Spleen (tissue), 7 donors: Measurements from ENCODE around the gene MIEF1.

Experiments used
- POLR2A ChIP-seq, 3 donors: fragments of 450-650 bp; IDR thresholded peaks; one replicate each; pipeline ENCODE4 v1.5.1; 2017; ENCODE audit warnings: antibody characterized with exemption in 3 of 3, mild to moderate bottlenecking in 1 of 3
- TF ChIP-seq, protein P1 (sequence below), 11 experiments: fragments of 200-600 bp in 7 of 11; fragments of 450-650 bp in 4 of 11; sonication (generic) in 4 of 11; IDR thresholded peaks in 8 of 11; conservative IDR thresholded peaks in 3 of 11; 1 replicate in 7 of 11; 2 replicates in 4 of 11; pipeline versions ENCODE4 v1.4.0 to v1.8.0; 2016 to 2021; ENCODE audit warnings: antibody characterized with exemption in 11 of 11, inconsistent platforms in 4 of 11, mild to moderate bottlenecking in 1 of 11
- donor health status: DM: no; HTN: no; CAD: no; lungs with moderate emphysema.
- donor health status: DM: no; HTN: no; CAD: no.
- donor health status: DM: no; HTN: no; CAD: no.

DNA sequence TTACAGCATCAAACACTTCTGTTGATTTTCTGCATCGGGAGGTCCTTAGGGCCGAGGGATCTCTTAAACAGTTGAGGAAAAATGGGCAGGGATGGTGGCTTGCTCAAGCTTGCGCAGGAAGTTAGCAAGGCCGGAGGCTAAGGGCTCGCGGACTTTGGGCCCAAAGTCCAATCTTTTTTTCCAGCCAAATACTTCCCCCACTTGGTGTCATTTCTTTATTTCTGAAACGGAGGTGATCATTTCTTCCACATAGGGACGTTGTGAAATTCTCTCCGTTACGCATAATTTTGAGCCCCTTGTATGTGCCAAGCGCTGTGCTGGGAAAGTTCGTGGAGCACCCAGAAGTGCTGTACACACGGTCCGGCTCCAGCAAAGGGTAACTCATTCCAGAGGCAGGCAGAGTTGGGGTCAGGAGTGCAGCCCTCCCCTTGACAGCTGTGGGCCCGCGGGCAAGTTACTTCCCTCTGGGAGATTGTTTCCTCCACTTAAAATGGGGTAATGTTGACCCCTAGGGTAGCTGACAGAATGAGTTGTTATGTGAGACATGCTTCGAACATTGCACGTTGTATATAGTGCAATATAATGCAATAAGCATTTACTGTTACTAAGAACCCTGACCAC, 809 bp downstream of the MIEF1 start:
- TF ChIP-seq POLR2A (IDR thresholded peaks at IDR 0.05) = no peak
- TF ChIP-seq, protein P1, sequence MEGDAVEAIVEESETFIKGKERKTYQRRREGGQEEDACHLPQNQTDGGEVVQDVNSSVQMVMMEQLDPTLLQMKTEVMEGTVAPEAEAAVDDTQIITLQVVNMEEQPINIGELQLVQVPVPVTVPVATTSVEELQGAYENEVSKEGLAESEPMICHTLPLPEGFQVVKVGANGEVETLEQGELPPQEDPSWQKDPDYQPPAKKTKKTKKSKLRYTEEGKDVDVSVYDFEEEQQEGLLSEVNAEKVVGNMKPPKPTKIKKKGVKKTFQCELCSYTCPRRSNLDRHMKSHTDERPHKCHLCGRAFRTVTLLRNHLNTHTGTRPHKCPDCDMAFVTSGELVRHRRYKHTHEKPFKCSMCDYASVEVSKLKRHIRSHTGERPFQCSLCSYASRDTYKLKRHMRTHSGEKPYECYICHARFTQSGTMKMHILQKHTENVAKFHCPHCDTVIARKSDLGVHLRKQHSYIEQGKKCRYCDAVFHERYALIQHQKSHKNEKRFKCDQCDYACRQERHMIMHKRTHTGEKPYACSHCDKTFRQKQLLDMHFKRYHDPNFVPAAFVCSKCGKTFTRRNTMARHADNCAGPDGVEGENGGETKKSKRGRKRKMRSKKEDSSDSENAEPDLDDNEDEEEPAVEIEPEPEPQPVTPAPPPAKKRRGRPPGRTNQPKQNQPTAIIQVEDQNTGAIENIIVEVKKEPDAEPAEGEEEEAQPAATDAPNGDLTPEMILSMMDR (IDR thresholded peaks at IDR 0.05 in 8 of 11, conservative IDR thresholded peaks at IDR 0.05 in 3 of 11) = no peak
